Endothelial cell of umbilical vein (primary cell): ENCODE data around the gene CRTC2.

Experiments
- EZH2 ChIP-seq: IDR thresholded peaks from 2 replicates; pipeline ENCODE4 v1.6.1; 2012; ENCODE audit warnings: borderline replicate concordance, low read depth, mild to moderate bottlenecking, moderate library complexity, low read length, inconsistent platforms; ENCODE audit not compliant: severe bottlenecking
- FOS ChIP-seq: IDR thresholded peaks from 2 replicates; pipeline ENCODE4 v1.6.1; 2011; ENCODE audit warnings: mild to moderate bottlenecking, low read length, moderate library complexity, borderline replicate concordance; ENCODE audit not compliant: insufficient read depth
- GATA2 ChIP-seq: IDR thresholded peaks from 2 replicates; pipeline ENCODE4 v1.7.0; 2011; ENCODE audit warnings: low read depth, mild to moderate bottlenecking, moderate library complexity, mixed read lengths, low read length; ENCODE audit not compliant: insufficient read length, insufficient read depth
- JUN ChIP-seq: IDR thresholded peaks from 2 replicates; pipeline ENCODE4 v1.6.1; 2011; ENCODE audit warnings: borderline replicate concordance, low read depth; ENCODE audit not compliant: insufficient read length, insufficient read depth
- MYC ChIP-seq: IDR thresholded peaks from one replicate; pipeline ENCODE4 v1.6.1; 2011; ENCODE audit warnings: mild to moderate bottlenecking, low read depth, low read length
- POLR2A ChIP-seq: IDR thresholded peaks from 2 replicates; pipeline ENCODE4 v1.6.1; 2012; ENCODE audit warnings: low read depth, mild to moderate bottlenecking, control low read depth, low read length
- POLR2AphosphoS5 ChIP-seq: IDR thresholded peaks from 2 replicates; pipeline ENCODE4 v1.6.1; 2012; ENCODE audit warnings: low read depth, mild to moderate bottlenecking, control low read depth, low read length, moderate library complexity; ENCODE audit not compliant: insufficient read depth
- TF ChIP-seq, protein P1 (sequence below): IDR thresholded peaks from 2 replicates; pipeline ENCODE4 v1.6.1; 2011; ENCODE audit not compliant: insufficient read depth, insufficient read length
- TF ChIP-seq, protein P2 (sequence below), 2 donors: IDR thresholded peaks; 1 replicate in 1 of 2; 2 replicates in 1 of 2; pipeline ENCODE4 v1.5.1; 2011; ENCODE audit warnings: low read length in 2 of 2, mild to moderate bottlenecking in 2 of 2, moderate library complexity in 2 of 2, control low read depth in 1 of 2, inconsistent platforms in 1 of 2, low read depth in 1 of 2; ENCODE audit not compliant: insufficient read depth in 1 of 2; ENCODE audit errors: extremely low read depth in 1 of 2

GRCh38 chr1:153921080-153921802 is 37.2 kb downstream of the CRTC2 start:
- TF ChIP-seq EZH2 = no peak
- TF ChIP-seq, protein P1, sequence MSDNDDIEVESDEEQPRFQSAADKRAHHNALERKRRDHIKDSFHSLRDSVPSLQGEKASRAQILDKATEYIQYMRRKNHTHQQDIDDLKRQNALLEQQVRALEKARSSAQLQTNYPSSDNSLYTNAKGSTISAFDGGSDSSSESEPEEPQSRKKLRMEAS = no peak
- TF ChIP-seq POLR2AphosphoS5 = no peak
- TF ChIP-seq, protein P2, sequence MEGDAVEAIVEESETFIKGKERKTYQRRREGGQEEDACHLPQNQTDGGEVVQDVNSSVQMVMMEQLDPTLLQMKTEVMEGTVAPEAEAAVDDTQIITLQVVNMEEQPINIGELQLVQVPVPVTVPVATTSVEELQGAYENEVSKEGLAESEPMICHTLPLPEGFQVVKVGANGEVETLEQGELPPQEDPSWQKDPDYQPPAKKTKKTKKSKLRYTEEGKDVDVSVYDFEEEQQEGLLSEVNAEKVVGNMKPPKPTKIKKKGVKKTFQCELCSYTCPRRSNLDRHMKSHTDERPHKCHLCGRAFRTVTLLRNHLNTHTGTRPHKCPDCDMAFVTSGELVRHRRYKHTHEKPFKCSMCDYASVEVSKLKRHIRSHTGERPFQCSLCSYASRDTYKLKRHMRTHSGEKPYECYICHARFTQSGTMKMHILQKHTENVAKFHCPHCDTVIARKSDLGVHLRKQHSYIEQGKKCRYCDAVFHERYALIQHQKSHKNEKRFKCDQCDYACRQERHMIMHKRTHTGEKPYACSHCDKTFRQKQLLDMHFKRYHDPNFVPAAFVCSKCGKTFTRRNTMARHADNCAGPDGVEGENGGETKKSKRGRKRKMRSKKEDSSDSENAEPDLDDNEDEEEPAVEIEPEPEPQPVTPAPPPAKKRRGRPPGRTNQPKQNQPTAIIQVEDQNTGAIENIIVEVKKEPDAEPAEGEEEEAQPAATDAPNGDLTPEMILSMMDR (IDR thresholded peaks at IDR 0.05; ENCODE audit: extremely low read depth in 1 of 2, insufficient read depth in 1 of 2, low read depth in 1 of 2, low read length in 2 of 2) = no peak
- no peak for TF ChIP-seq MYC
- TF ChIP-seq GATA2 = no peak
- no peak for TF ChIP-seq POLR2A
- no peak for TF ChIP-seq JUN
- no peak for TF ChIP-seq FOS
